Measurements from ENCODE around the gene OR6C75.

The OR6C75 gene

GRCh38 chr12:55416961-55417360 is 54.2 kb downstream of the OR6C75 start:
- TF ChIP-seq CTCF (IDR thresholded peaks at IDR 0.05; ENCODE audit: control insufficient read depth, extremely low read depth, insufficient read depth), result no peak
- no peak for DNase-seq (ENCODE audit: low read depth)
- no peak overlapping the region for H3K4me3 ChIP-seq (ENCODE audit: low read depth, low read length)
